Left colon (tissue), 2 donors: ENCODE results near the gene STX16. TPM values are rescaled to one million over a fixed set of nuclear protein-coding genes. Genes with fewer than 3 reads are reported as not detected.
A peak's percentile ranks its signal among the peaks of the same experiment; 100 is the strongest.

Experiments used
- ATAC-seq: fragments of 200-7000 bp; cut with Tn5 transposase; one replicate; pipeline ENCODE4 v1.9.1; 2020; ENCODE audit warnings: mild to moderate bottlenecking, moderate library complexity
- DNase-seq, 2 donors: peaks; one replicate each; pipeline ENCODE4 v3.0.0-alpha.2; 2020
- intact Hi-C, 2 donors: fragments of 100-400 bp; cut with DNase I in 1 of 2; cut with micrococcal nuclease in 1 of 2; formaldehyde crosslinking; loops; one replicate each; pipeline versions ENCODE4 v1.11.2 to v1.14.0; 2022; cut with DNase I, micrococcal nuclease
- total RNA-seq, 2 donors: library from RNA; stranded (reverse); fragmentation: NEBNext Ultra II Directional; extraction: Animal tissue kit (Norgen Biotek cat#: 25700); gene quantifications; one replicate each; pipeline ENCODE4 v1.2.1, GENCODE V29; 2021
- donor health status: DM: no; HTN: no; CAD: no.
- donor health status: DM: yes; HTN: yes; CAD: no.

The STX16 gene
- total RNA-seq, 2 donors from 2014 or later = 39.6 to 40.7 TPM

DNA sequence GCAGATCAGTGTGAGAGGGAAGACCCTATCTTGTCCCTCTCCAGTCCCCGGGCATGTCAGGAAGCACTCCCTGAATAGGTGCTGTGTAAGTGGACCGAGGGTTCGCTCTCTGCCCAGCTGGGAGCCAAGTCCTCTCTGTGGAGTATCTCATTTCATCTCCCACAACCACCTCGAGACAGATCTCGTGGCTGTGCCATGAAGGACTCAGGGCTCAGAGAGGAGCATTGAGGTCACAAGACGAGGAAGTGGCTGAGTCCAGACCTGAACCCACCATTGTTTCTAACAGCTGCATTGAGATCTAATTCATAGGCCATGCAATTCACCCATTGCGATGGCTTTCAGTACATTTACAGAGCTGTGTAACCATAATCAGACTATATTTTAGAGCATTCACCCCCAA lies 34.7 kb upstream of the STX16 start:
- DNase-seq (no peak), ATAC-seq (no peak)
- intact Hi-C loops = no loop called here

DNA sequence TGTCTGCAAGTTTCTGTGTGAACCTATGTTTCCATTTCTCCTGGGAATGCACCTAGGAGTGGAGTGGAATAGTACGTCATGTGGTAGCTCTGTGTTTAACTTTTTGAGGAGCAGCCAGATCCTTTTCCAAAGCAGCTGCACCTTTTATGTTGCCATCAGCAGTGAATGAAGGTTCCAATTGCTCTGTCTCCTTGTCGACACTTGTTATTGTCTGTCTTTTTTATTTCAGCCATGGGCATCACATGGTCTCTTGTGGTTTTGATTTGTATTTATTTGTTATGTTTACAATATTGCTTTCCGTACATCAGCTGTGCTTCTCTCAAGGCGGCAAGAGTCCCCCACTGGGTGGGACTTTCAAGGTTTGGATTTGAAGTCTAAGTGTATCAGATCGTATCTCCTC lies 33.9 kb upstream of the STX16 start:
- intact Hi-C loops = no loop called here
- DNase-seq = no peak
- no peak for ATAC-seq

GRCh38 chr20:58618351-58619076 lies 32.6 kb upstream of the STX16 start:
- intact Hi-C loops = no loop called here
- ATAC-seq (no peak), DNase-seq (no peak)

- ATAC-seq = no peak
- intact Hi-C loops = no loop called here
- no peak for DNase-seq
These were observed 31.8 kb upstream of the STX16 start for GRCh38 chr20:58619077-58619863.

- intact Hi-C loops = no loop called here
- ATAC-seq (no peak), DNase-seq (no peak)
These were observed 31.1 kb upstream of the STX16 start for GRCh38 chr20:58619864-58620431.

DNA sequence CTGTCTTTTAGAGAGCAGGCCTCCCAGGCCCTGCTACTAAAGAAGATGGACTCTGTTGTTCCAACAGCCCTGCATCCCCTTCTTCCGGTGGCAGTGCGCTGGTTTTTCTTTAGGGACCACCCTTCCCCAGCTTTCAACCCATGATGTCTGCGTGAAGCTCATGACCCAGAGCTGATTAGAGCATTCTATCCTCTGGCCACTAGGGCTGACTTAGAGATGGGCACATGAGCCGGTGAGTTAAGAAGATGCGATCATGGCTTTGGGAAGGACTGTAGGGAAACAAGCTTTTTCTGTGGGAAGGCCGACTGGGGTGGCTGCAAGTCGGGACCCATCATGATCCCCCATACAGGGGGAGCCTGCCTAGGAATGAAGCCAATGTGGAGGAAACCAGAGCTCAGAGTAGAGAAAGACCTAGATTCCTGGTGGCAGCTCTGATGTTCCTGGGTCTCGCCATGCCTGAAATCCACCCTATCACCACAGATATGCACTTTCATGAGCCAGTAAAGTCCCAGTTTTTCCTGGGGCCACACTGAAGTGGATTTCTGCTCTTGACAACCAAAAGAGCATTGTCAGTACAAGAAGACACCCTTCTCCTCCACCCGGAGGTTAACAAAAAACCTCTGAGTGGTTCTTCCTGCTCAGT lies 29.1 kb upstream of the STX16 start:
- no peak for DNase-seq
- intact Hi-C loops = no loop called here
- no peak for ATAC-seq

DNA sequence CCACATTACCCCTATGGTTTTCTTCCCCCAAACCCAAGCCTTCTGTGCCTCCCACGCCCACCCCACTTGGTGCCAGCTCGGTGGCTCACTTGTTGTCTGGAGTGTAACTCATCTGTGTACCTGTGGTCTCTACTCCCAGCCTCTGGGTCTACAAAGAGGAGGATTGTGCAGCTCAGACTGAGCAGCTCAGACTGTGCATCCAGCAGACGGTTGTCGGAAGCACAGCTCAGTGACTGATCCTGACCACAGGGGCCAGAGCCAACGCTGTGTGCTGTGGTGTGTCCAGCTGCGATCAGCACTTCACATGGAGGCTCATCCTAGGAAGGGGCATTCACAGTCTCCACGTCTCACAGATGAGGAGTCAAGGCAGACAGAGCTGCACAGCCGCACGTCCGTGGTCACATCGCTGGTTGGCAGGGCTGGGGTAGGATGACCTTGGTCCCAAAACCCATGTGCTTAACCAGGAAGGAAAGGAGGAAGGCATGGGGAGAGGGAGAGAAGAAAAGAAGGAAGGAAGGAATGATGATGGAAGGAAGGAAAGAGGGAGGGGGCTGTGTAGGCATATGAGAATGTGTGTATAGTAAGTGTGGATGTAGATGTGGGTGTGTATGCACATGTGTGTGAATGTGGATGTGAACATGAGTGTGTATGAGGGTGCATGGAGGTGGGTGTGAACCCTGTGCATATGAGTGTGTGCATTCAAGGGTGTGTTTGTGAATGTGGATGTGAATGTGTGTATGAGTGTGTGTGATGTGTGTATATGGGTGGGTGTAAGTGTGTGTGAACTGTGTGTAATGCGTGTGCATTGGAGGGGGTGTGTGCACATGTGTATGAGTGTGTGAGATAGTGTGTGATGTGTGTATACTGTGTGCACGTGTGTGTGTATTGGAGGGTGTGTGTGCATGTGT lies 28.2 kb upstream of the STX16 start:
- intact Hi-C loops = no loop called here
- DNase-seq (no peak), ATAC-seq (no peak)

DNA sequence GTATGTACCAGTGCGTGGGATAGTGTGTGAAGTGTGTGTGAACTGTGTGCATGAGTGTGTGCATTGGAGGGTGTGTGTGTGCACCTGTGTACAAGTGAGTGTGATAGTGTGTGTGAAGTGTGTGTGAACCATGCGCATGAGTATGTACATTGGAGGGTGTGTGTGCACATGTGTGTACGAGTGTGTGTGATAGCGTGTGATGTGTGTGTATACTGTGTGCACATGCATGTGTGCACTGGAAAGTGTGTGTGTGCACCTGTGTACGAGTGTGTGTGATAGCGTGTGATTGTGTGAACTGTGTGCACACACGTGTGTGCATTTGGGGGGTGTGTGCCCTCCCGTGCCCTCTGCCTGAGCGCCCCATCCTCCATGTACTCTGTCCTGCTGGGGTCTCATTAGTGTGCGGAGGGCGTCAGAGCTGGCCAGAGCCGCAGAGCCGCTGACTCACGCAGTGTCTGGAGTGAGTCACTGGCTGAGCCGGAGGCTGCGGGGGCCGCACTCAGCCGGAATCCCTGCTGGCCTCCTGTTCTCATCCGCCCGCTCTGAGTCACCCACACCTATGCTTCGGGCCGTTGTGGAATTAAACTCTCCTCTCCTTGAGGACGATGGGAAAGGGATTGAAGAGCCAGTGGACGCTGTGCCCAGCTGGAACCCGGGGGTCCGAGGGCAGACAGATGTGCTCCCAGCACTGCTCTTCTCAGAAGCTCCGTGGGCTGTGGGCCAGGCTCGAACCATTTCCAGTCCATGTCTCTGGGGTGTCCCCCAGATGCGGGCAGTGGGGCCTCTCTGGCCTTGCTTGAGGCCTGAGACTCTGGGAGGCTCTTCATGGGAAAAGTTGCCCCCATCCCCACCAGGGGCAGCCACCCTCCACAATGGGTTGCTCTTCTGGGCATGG lies 27.3 kb upstream of the STX16 start:
- intact Hi-C loops = no loop called here
- DNase-seq (peak; percentile 21 to 38), ATAC-seq (no peak)

DNA sequence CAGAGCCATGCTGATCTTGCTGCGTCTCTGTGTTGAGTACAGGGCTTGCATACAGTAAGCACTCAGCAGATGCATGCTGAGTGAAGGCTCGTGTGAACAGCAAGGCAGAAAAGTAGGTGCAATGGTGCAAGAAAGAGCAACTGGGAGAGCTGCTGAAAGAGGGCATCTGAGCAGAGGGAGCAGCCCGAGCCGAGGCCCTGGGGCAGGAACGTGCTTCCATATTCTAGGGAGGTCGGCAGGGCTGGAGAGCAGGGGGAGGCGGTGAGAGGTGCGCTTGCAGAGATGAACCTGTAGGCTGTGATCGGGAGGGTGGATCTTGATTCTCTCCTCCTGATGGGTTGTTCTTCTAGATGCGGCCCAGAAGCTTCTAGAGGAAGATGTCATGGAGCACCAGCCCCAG lies 26.4 kb upstream of the STX16 start:
- DNase-seq = no peak
- ATAC-seq = no peak
- intact Hi-C loops = no loop called here

GRCh38 chr20:58625585-58625984 lies 25.5 kb upstream of the STX16 start:
- intact Hi-C loops = no loop called here
- no peak for ATAC-seq
- DNase-seq = no peak

DNA sequence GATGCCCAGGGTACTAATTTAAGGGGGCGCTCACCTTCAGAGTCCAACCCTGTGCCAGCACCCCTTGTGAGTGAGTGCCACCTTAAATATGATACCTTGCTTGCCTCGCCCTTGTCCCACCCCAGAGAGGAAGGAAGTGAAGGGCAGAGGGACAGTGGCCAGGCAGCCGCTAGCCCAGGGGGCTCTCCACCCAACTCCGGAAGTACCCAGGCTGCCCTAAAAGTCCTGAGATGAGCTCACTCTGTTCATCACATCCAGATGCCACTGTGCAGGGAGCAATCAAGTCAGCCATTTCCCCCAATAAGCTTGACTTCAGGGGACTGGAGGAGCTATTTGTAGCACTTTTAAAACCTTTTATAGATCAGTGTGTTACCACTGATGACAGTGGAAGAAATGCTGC lies 25.0 kb upstream of the STX16 start:
- ATAC-seq (no peak), DNase-seq (no peak)
- intact Hi-C loops = no loop called here

- ATAC-seq (no peak), DNase-seq (no peak)
- intact Hi-C loops = no loop called here
These were observed 23.6 kb upstream of the STX16 start for GRCh38 chr20:58627212-58628072.

DNA sequence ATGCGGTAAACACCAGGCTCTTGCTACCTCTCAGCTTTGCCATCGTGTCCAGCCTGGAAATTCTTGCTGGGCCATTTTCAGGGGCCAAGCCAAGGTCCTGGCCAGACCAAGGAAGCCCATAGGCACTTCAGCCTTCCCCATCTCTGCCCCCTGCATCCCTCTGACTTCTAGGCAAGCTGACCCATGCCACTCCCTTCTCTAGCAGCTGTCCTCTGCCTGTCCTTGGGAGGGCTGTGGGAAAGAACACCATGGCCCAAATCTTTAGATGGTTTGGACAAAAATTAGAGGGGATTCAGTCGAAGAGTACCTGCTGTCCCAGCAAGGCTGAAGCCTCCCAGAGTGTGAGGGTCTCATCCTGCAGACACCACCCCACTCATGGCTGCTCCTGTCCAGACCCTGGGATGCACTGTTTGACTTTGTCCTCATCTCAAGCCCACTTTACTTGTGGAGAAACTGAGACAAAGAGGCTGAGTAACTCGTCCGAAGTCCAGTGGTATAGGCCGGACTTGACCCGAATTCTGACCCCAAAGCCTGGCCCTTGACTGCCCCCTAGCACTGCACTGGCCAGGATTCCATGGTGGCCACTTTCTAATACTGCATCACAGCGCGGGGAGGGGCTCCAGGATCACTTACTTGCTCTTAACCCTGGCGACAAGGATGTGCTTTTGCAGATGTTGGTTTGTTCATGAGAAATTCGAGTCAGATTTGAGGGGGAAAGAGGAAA lies 22.4 kb upstream of the STX16 start:
- DNase-seq = no peak

DNA sequence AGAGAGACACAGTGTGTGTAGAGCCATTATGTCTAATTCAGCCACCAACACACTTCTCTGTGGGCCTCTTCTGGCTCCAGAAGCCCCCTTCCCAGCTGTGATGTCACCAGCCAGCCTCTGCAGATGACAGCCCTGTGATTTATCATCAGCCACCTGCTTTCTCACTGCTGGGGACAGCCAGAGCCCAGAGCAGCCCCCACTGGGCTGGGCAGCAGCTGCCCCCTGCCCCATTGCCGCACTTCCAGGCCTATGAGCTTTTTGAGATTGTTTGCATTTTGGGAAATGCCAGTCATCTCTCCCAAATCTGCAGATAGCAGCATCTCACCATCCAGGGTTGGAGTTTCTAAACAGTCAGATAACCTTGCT lies 21.9 kb upstream of the STX16 start:
- intact Hi-C loops = no loop called here
- no peak for ATAC-seq
- no peak for DNase-seq

More for the DNA sequence above, 22.4 kb upstream of the STX16 start:
- intact Hi-C loops = no loop called here
- ATAC-seq = no peak

GRCh38 chr20:58630063-58630462 lies 21.0 kb upstream of the STX16 start:
- intact Hi-C loops = no loop called here
- no peak for ATAC-seq
- no peak for DNase-seq
